ENCODE measurements around the gene VAPB. TPM values are rescaled to one million over a fixed set of nuclear protein-coding genes. Genes with fewer than 3 reads are reported as not detected.

The VAPB gene
- total RNA-seq, 1 donor from 2014 or later: 61.5 TPM

DNA sequence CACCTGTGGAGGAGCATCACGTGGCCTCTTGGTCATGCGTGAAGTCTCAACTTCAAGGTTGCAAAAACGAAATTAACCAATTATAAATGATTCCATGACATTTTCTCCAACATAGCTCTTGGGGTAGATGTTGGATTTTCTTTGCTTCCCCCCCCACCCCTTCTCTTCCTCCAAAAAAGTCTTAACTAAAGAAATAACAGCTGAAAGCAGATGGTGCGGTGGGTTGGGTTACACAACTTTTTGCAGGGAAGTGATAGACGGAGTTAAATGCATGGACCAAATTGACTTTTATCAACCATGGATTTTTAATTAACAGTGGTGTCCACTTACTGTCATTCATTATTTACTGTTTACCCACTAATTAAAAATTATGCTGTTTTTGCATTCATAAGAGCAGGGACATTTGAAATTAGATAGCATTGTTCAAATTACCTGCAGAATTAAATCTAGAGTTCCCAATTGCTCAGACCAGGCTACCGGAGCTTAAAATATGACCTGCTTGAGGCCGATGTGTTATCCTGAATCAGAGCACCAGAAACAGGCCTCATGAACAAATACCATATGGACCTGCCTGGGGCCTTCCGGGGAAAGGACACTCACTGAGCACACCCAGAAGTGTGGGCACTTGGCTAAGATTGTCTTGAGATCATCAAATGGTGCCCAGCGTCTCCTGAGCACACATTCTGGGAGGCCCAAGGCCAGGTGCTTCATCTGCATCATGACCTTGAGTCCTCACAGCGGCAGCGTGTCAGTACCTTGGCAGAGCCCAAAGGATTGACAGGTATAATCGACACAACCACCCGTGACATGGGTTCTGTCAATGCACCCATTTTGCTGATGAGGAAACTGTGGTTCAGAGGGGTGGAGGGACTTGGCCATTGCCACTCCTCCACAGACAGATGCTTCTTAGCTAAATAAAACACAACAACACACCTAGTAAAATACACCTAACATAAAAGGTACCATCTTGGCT is 84.7 kb downstream of the VAPB start:
- Histone ChIP-seq H3K4me3 (ENCODE audit: insufficient read depth, low read depth, low read length) (no peak overlapping the region), H3K4me2 (ENCODE audit: low read length) (no peak overlapping the region), H2AFZ (ENCODE audit: low read depth, low read length) (no peak overlapping the region), H3K9me3 (ENCODE audit: insufficient read depth, low read depth, low read length) (peaks cover 9% of the 10 kb centered on the region), H3K9ac (ENCODE audit: low read length) (no peak overlapping the region), H3K36me3 (ENCODE audit: insufficient read depth, low read length) (no peaks in the 10 kb centered on the region), H3K27ac (ENCODE audit: low read depth, low read length) (no peak overlapping the region), H3K27me3 (ENCODE audit: insufficient read depth, low read length) (no peaks in the 10 kb centered on the region), H4K20me1 (ENCODE audit: insufficient read depth, low read length) (peaks cover 1% of the 10 kb centered on the region), H3K79me2 (ENCODE audit: insufficient read depth, low read length) (no peaks in the 10 kb centered on the region), H3K4me1 (ENCODE audit: insufficient read depth, low read length) (no peaks in the 10 kb centered on the region)
- Mint-ChIP-seq H3K27ac (ENCODE audit: unreplicated experiment) (no peak overlapping the region), H3K9me3 (ENCODE audit: unreplicated experiment) (peaks cover 21% of the 10 kb centered on the region), H3K4me3 (ENCODE audit: unreplicated experiment) (no peak overlapping the region), H3K4me1 (ENCODE audit: low read depth, unreplicated experiment) (no peaks in the 10 kb centered on the region), H3K36me3 (ENCODE audit: low read depth, unreplicated experiment) (peaks cover 21% of the 10 kb centered on the region), H3K27me3 (ENCODE audit: low read depth, unreplicated experiment) (peaks cover 9% of the 10 kb centered on the region)
- DNase-seq (ENCODE audit: low read depth): no peak
- TF ChIP-seq CTCF (IDR thresholded peaks at IDR 0.05; ENCODE audit: insufficient read depth, low read depth, low read length): no peak
- no peak for TF ChIP-seq EZH2 (IDR thresholded peaks at IDR 0.05; ENCODE audit: insufficient read depth, low read length)
- FAIRE-seq: no peak

- H3K9ac ChIP-seq (ENCODE audit: low read length): no peak overlapping the region
- H3K27me3 ChIP-seq (ENCODE audit: insufficient read depth, low read length): no peaks in the 10 kb centered on the region
- no peak overlapping the region for H3K4me2 ChIP-seq (ENCODE audit: low read length)
- H3K79me2 ChIP-seq (ENCODE audit: insufficient read depth, low read length): no peaks in the 10 kb centered on the region
- H3K9me3 ChIP-seq (ENCODE audit: insufficient read depth, low read depth, low read length): peaks cover 10% of the 10 kb centered on the region
- H4K20me1 ChIP-seq (ENCODE audit: insufficient read depth, low read length): no peaks in the 10 kb centered on the region
- TF ChIP-seq CTCF (IDR thresholded peaks at IDR 0.05; ENCODE audit: insufficient read depth, low read depth, low read length) (no peak), EZH2 (IDR thresholded peaks at IDR 0.05; ENCODE audit: insufficient read depth, low read length) (no peak)
- FAIRE-seq (no peak), DNase-seq (ENCODE audit: low read depth) (no peak)
- no peak overlapping the region for H3K4me3 ChIP-seq (ENCODE audit: insufficient read depth, low read depth, low read length)
- Mint-ChIP-seq H3K4me1 (ENCODE audit: low read depth, unreplicated experiment) (no peaks in the 10 kb centered on the region), H3K27me3 (ENCODE audit: low read depth, unreplicated experiment) (peaks cover 9% of the 10 kb centered on the region), H3K9me3 (ENCODE audit: unreplicated experiment) (peaks cover 25% of the 10 kb centered on the region), H3K27ac (ENCODE audit: unreplicated experiment) (no peak overlapping the region), H3K4me3 (ENCODE audit: unreplicated experiment) (no peak overlapping the region), H3K36me3 (ENCODE audit: low read depth, unreplicated experiment) (peaks cover 26% of the 10 kb centered on the region)
- H3K4me1 ChIP-seq (ENCODE audit: insufficient read depth, low read length): no peaks in the 10 kb centered on the region
- no peaks in the 10 kb centered on the region for H3K36me3 ChIP-seq (ENCODE audit: insufficient read depth, low read length)
- no peak overlapping the region for H3K27ac ChIP-seq (ENCODE audit: low read depth, low read length)
- no peak overlapping the region for H2AFZ ChIP-seq (ENCODE audit: low read depth, low read length)
Observed at GRCh38 chr20:58475466-58475865, 86.4 kb downstream of the VAPB start.
